NCI-H1092 (cell line): Measurements from ENCODE around the gene ATAD2B.

ENCODE experiments used
- DNase-seq: peaks from one replicate; lab custom pipeline; 2025; lab: John Stamatoyannopoulos, UW

The ATAD2B gene

GRCh38 chr2:23837871-23838270, 89.1 kb downstream of the ATAD2B start:
- DNase-seq = no peak

GRCh38 chr2:23836971-23837565, 89.9 kb downstream of the ATAD2B start:
- DNase-seq = no peak

GRCh38 chr2:23836505-23836904, 90.4 kb downstream of the ATAD2B start:
- no peak for DNase-seq

GRCh38 chr2:23835988-23836387, 90.9 kb downstream of the ATAD2B start:
- DNase-seq = no peak

- DNase-seq = no peak
Observed at GRCh38 chr2:23835423-23835822, 91.5 kb downstream of the ATAD2B start.

GRCh38 chr2:23828986-23829385, 97.9 kb downstream of the ATAD2B start:
- DNase-seq = no peak

GRCh38 chr2:23828256-23828980, 98.5 kb downstream of the ATAD2B start:
- no peak for DNase-seq

- DNase-seq = no peak
Observed at GRCh38 chr2:23827287-23827686, 99.6 kb downstream of the ATAD2B start.

- no peak for DNase-seq
Observed at GRCh38 chr2:23826771-23827170, 100.2 kb downstream of the ATAD2B start.

- no peak for DNase-seq
Observed at GRCh38 chr2:23826040-23826439, 100.9 kb downstream of the ATAD2B start.

- peak; percentile 4 for DNase-seq
Observed at GRCh38 chr2:23824777-23825212, 102.1 kb downstream of the ATAD2B start.

- DNase-seq = no peak
Observed at GRCh38 chr2:23823863-23824262, 103.1 kb downstream of the ATAD2B start.

GRCh38 chr2:23814963-23815362, 112.0 kb downstream of the ATAD2B start:
- no peak for DNase-seq

- no peak for DNase-seq
Observed at GRCh38 chr2:23813438-23813837, 113.5 kb downstream of the ATAD2B start.

GRCh38 chr2:23809150-23809549, 117.8 kb downstream of the ATAD2B start:
- no peak for DNase-seq

GRCh38 chr2:23806665-23807249, 120.2 kb downstream of the ATAD2B start:
- no peak for DNase-seq

- no peak for DNase-seq
Observed at GRCh38 chr2:23806201-23806600, 120.7 kb downstream of the ATAD2B start.

- DNase-seq = no peak
Observed at GRCh38 chr2:23803965-23804542, 122.9 kb downstream of the ATAD2B start.

GRCh38 chr2:23803264-23803964, 123.5 kb downstream of the ATAD2B start:
- no peak for DNase-seq

GRCh38 chr2:23801396-23801795, 125.5 kb downstream of the ATAD2B start:
- no peak for DNase-seq

GRCh38 chr2:23794234-23794633, 132.7 kb downstream of the ATAD2B start:
- no peak for DNase-seq

- DNase-seq = no peak
Observed at GRCh38 chr2:23793476-23793875, 133.4 kb downstream of the ATAD2B start.
